EL (cell line): ENCODE data around the gene MYO1D.

Source experiments
- DNase-seq: peaks from one replicate; pipeline ENCODE4 v3.0.0-alpha.2; 2016

MYO1D gene

DNA sequence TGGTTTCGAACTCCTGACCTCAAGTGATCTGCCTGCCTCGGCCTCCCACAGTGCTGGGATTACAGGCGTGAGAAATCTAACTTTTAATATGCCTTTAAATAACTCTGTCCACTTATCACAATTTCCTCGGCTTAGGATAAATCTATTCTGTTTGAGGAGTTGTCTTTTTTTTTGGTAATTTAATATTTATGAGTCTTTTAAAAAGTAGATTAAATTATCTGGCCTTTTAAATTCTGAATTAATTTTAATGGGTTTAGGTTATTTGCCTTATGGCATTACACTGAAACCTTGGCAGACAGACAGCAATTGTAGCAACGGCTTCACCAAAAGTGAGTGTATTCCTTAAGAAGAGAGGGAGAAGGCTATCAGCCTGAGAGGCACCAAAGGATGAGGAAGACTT lies 66.2 kb downstream of the MYO1D start:
- DNase-seq: no peak

- DNase-seq: no peak
Observed at GRCh38 chr17:32807577-32807976, 69.3 kb downstream of the MYO1D start.

- no peak for DNase-seq
Observed at GRCh38 chr17:32806646-32807045, 70.3 kb downstream of the MYO1D start.

DNA sequence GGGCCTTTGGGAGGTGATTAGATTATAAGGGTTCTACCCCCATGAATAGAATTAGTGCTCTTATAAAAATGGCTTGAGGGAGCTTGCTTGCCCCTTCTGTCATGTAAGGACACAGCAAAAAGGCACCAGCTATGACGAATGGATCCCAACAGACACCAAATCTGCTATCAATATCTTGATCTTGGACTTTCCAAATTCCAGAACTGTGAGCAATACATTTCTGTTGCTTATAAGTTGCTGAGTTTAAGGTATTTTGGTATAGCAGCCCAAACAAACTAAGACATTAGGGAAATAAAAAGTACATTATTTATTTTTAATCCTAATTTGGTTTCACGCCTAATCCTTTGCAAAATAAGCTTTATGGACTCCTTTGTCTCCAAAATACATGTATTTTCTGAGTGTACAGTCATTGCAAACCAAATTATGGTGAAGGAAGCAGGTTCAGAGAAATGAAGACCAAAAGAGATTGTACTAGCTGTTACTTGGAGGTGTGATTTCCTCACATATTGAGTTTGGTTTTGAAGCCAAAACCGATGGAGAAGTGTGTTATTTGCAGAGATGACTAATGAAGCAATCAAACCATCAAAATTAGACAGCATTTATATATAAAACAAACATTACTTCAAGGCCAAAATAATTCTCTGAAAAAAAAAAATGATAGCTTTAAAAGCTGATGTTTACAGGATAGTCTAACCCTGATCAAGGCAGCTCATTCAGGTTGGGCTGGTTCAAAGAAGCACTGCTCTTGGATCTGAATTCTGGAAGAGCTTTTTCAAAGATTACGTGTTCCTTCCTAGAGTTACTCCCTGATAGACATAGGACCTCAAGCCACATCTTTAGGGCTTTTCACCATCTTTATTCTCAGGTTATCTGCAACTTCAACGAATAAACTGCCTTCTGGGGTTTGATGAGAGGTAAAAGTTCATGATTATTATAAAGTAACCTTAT lies 71.6 kb downstream of the MYO1D start:
- peak; percentile 75 for DNase-seq

DNA sequence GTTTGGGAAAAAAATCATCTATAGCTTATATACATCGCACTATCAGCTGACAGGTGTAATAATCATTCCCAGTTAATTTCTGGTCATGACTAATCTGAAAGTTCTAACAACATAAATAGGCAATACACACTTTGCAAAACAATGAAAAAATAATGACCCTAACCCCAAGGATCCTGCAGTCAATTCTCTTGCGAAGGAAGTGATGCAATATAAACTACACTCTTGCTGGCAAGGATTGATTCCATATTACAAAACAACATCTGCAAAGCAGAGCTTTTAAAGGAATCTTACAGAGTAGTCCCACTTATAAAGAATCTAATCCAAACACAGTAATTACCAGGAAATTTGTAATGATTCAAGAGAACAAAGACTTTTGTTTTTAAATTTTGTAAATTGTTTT lies 73.4 kb downstream of the MYO1D start:
- no peak for DNase-seq

- no peak for DNase-seq
Observed at GRCh38 chr17:32802306-32802705, 74.6 kb downstream of the MYO1D start.

DNA sequence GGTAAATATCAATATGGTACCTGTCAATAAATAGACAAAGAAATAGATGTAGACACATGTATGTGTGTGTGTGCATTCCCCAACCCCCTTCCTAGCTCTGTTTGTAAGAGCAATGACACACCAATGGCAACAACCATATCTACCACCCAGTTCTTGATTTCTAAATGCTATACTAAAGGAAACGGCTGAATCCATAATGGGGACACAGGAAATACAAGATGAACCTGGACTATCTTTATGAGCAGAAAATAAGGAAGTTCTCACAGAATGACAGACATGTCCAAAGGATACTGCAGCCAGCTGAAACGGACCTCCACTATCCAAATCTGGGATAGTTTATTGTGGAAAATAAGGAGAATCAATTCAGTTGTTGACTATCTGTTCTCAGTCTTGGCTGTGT lies 75.3 kb downstream of the MYO1D start:
- DNase-seq: no peak

DNA sequence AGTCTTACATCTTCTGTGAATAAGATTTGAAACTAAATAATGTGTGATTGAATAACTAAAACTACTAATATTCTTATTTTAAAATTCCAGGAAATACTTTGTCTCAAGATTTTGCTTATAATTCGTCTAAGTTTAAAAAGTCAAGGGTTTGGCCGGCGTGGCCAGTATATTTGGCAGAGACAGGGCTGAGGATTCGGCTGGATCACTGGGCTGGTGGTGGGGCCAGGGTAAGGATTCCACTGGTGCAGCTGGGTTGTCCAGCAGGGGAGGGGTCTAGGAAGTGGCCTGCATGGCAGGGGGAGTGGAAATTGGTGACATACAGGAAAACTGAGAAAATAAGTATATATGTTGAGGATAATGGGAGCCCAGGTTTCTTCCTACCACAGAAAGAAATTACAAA lies 75.7 kb downstream of the MYO1D start:
- no peak for DNase-seq

GRCh38 chr17:32798938-32799337 lies 78.0 kb downstream of the MYO1D start:
- DNase-seq: no peak

DNA sequence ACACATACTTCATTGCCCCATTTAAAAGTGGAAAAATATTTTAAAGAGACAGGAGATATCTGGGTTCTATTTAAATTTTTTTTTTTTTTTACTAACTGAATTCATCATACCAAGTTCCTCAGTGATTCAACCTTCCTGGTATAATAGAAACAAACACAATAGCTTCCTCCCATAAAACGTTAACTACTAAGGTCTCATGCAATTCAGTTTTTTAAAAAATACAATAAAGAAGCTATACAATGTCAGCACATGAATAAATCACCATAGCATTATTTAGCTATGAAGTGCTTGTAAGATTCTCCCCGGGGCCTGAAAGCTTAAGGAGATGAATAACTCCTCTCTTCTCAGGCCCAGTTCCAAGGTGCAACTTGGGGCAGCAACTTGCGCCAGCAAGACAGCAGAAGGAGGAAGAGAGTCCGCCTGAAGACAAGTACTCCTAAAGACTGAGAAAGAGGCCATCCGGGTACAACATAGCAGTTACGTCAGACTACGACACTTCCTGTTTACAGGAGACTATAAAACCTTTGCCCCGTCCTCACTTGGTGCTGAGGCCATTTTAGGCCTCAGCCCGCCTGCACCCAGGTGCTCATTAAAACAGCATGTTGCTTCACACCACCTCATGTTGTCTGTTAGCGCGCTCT lies 81.5 kb downstream of the MYO1D start:
- no peak for DNase-seq

DNA sequence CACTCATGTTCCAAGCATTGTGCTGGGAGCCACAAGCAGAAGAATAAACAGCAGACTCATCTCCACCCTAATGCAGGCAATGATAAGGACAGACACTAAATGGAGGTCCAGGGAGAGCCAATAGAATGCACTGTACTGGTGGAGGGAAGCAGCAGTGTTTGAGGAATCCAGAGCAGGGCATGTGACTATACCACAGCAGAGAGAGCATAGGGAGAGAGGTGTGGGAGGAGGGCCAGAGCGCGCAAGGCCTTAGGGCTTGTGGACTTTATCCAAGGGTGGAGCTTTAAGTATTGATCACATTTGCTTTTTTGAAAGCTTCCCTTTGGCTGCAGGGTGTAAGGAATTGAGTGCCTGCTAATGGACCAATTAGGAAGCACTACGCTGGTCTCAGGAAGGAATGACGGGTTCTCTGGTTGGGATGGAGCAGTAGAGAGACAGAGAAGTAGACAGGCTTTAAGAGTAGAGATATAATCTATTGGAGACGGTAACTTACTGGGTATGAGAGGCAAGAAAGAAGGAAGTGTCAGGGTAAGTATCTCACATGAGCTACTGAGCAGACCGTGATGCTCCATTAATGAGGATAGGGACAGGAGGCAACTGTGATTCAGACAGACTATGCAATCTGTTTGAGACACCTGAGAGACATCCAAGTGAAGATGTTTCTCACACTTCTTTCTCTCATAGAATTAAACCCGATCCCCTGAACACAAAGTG lies 82.2 kb downstream of the MYO1D start:
- DNase-seq: no peak

GRCh38 chr17:32793841-32794240 lies 83.1 kb downstream of the MYO1D start:
- DNase-seq: no peak

DNA sequence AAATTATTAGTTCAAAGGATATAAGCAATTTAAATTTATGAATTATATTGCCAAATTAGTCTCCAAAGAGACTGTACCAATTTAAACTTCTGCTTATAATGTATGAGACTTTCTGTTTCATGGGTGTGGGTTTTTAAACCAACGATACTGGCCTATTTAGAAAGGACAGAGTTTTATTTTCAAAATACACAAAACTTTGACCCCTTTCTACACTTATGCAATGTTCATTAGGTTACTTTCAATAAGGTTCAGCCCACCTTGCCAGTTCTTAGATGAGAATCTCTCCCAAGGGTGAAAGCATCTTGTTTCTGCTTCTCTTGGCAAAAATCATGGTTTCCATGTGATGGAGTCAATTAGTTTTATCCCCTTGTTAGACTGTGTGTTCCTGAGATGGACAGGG lies 84.7 kb downstream of the MYO1D start:
- no peak for DNase-seq

- DNase-seq: no peak
Observed at GRCh38 chr17:32786169-32786568, 90.8 kb downstream of the MYO1D start.

- DNase-seq: no peak
Observed at GRCh38 chr17:32784113-32784512, 92.8 kb downstream of the MYO1D start.

GRCh38 chr17:32783602-32784001 lies 93.3 kb downstream of the MYO1D start:
- peak; percentile 53 for DNase-seq

- peak; percentile 42 for DNase-seq
Observed at GRCh38 chr17:32780721-32781120, 96.2 kb downstream of the MYO1D start.

DNA sequence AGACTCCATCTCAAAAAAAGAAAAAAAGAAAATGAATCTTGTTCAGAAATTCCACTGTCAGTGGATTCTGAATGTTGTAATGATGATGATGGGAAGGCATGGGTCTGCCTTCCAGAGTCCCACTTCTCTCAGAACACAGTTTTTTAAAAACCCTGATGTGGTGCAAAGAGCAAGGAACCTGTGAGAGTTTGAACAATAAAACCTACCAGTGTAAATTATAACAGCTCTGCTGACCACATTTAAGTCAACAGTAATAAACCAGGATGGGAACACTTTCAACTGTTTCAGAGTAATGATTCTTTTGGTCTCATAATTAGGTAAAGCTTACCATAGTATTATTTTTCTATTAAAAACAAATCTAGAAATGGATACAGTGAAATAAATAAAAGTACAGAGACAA lies 99.0 kb downstream of the MYO1D start:
- no peak for DNase-seq

DNA sequence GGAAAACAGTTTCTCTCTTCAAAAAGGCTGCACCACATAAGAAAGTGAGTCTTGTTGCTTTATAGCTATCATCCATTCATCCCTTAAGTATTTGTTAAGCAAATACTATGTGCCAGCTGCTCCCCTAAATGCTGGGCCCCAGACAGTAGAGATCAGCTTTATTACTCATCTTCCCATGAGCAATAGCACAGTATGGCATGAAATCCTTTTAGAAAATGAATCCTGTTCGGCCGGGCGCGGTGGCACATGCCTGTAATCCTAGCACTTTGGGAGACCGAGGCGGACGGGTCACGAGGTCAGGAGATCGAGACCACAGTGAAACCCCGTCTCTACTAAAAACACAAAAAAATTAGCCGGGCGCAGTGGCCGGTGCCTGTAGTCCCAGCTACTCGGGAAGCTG lies 99.5 kb downstream of the MYO1D start:
- peak; percentile 55 for DNase-seq

- no peak for DNase-seq
Observed at GRCh38 chr17:32774695-32775084, 102.2 kb downstream of the MYO1D start.

GRCh38 chr17:32773856-32774694 lies 102.8 kb downstream of the MYO1D start:
- no peak for DNase-seq

DNA sequence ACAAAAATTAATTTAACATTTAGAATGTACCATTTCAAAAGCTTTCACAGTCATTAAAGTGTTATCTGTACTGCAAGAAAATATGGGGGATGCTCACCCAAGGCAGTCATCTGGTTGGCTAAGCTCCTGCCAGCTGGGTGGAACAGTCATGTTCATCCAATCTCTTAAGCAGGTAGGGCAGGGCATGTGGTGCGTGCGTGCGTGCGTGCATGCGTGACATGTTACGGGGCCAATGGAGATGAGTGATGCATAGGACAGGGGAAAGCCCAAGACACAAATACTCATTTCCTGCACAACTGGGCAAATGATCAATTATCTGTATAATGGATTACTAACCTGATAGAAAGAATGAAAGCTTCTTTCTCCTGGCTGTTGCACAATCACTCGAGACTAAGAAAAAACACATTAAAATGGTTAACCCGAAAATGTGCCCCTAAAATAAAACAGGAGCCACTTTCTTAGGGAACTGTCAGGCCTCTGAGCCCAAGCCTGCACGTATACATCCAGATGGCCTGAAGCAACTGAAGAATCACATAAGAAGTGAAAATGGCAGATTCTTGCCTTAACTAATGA lies 104.4 kb downstream of the MYO1D start:
- DNase-seq: no peak
